Measurements from ENCODE around the gene GLI3.

The GLI3 gene

GRCh38 chr7:41956705-41957104 is 280.3 kb downstream of the GLI3 start:
- no peak for DNase-seq

- no peak for DNase-seq
Measured at GRCh38 chr7:41955893-41956675, 280.9 kb downstream of the GLI3 start.

- no peak for DNase-seq
Measured at GRCh38 chr7:41955451-41955850, 281.6 kb downstream of the GLI3 start.

GRCh38 chr7:41954976-41955375 is 282.0 kb downstream of the GLI3 start:
- no peak for DNase-seq

- no peak for DNase-seq
Measured at GRCh38 chr7:41948503-41948902, 288.5 kb downstream of the GLI3 start.

- peak; percentile 87 for DNase-seq
Measured at GRCh38 chr7:41943094-41943577, 293.9 kb downstream of the GLI3 start.

- no peak for DNase-seq
Measured at GRCh38 chr7:41942468-41943093, 294.4 kb downstream of the GLI3 start.

- peak; percentile 78 for DNase-seq
Measured at GRCh38 chr7:41940760-41941343, 296.2 kb downstream of the GLI3 start.

GRCh38 chr7:41938371-41938770 is 298.6 kb downstream of the GLI3 start:
- DNase-seq = no peak

GRCh38 chr7:41933427-41933826 is 303.6 kb downstream of the GLI3 start:
- DNase-seq = no peak

- no peak for DNase-seq
Measured at GRCh38 chr7:41931263-41931646, 305.8 kb downstream of the GLI3 start.

- no peak for DNase-seq
Measured at GRCh38 chr7:41930538-41931262, 306.3 kb downstream of the GLI3 start.

GRCh38 chr7:41928781-41929180 is 308.2 kb downstream of the GLI3 start:
- DNase-seq = no peak

GRCh38 chr7:41928166-41928565 is 308.8 kb downstream of the GLI3 start:
- DNase-seq = no peak

GRCh38 chr7:41927380-41927779 is 309.6 kb downstream of the GLI3 start:
- no peak for DNase-seq

- DNase-seq = no peak
Measured at GRCh38 chr7:41925946-41926345, 311.1 kb downstream of the GLI3 start.

- DNase-seq = no peak
Measured at GRCh38 chr7:41924796-41925195, 312.2 kb downstream of the GLI3 start.

- no peak for DNase-seq
Measured at GRCh38 chr7:41922373-41922772, 314.6 kb downstream of the GLI3 start.

GRCh38 chr7:41921453-41921981 is 315.5 kb downstream of the GLI3 start:
- no peak for DNase-seq

GRCh38 chr7:41918597-41918996 is 318.4 kb downstream of the GLI3 start:
- no peak for DNase-seq

GRCh38 chr7:41916450-41916927 is 320.5 kb downstream of the GLI3 start:
- no peak for DNase-seq

GRCh38 chr7:41915871-41916270 is 321.1 kb downstream of the GLI3 start:
- no peak for DNase-seq
